Measurements from ENCODE around the gene TOR1AIP2.
"Not testable (repeated sequence)": the region's sequence is repeated elsewhere in the genome, so short reads cannot be mapped to it uniquely, and the experiment has no call there.

Gene TOR1AIP2

DNA sequence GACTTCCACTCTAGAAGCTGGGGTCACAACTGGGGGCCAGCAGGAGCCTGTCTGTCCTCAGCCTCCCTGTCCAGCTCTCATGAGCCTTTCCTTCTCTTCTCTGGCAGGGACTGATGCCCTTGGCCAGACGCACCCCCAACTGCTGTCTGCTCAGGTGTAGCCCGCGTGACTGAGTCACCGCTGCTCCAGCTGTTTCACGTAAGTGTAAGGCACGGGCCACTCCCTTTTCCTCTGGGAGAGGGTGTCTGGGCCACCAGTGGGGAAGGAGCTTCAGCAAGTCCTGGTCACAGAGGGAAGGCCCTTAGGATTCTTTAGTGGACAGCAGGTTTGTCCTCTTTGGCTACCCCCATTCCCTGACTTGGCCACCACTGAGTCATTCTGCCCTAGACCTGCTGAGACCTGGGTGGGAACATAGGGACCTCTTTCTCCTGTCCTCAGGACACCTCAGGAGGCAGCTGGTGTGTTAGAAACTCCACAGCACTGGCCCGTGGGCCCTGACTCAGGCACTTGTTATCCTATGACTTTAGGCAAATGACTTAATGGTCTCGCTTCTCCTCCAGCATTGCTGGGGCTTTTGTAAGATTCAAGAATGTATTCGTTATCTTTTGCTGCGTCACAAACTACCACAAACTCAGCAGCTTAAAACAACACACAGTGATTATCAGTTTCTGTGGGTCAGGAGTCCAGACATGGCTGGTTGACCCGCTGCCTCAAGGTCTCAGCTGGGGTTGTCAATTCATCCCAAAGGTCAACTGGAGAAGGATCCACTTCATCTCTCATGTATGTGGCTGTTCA lies 69.7 kb downstream of the TOR1AIP2 start:
- no peak for DNase-seq (ENCODE audit: low read depth in 2 of 2)

DNA sequence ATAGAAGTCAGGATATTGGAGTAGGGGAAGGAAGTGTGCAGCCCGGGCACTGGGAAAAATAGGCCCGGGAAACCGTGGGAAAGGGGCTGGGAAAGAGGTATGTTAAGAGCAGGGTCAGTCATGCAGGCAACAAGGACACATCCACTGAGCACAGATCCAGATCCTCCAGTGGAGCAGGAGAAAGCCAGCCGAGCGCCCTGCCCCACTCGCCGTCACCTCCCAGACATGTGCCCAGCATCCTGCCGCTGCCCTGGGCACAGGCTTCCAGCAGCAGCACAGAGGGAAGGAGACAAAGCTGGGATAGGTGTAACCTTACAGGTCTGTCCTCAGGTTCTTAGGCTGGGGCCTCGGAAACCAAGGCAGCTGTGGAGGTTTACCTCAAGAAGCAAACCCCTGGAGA lies 70.3 kb downstream of the TOR1AIP2 start:
- no peak for DNase-seq (ENCODE audit: low read depth in 2 of 2)

DNA sequence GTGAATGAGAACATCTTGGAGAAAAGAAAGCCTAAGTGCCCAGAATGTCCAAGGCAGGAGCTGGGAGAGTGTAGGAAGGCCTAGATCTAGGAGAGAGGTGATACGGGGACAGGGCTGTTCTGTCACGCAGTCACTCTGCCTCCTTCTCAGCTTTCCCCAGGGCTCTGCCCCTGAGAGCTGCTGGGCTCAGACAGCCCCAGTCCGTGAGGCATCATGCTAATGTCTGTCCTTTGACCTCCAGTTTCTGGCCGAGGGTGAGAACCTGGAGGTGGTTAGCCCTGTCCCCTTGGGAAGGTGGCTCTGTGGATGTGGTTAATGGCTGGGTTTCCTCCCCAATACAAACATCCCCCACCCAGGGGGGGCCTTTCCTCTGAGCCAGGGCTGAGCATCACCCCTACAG lies 71.3 kb downstream of the TOR1AIP2 start:
- DNase-seq (ENCODE audit: low read depth in 2 of 2): no peak

DNA sequence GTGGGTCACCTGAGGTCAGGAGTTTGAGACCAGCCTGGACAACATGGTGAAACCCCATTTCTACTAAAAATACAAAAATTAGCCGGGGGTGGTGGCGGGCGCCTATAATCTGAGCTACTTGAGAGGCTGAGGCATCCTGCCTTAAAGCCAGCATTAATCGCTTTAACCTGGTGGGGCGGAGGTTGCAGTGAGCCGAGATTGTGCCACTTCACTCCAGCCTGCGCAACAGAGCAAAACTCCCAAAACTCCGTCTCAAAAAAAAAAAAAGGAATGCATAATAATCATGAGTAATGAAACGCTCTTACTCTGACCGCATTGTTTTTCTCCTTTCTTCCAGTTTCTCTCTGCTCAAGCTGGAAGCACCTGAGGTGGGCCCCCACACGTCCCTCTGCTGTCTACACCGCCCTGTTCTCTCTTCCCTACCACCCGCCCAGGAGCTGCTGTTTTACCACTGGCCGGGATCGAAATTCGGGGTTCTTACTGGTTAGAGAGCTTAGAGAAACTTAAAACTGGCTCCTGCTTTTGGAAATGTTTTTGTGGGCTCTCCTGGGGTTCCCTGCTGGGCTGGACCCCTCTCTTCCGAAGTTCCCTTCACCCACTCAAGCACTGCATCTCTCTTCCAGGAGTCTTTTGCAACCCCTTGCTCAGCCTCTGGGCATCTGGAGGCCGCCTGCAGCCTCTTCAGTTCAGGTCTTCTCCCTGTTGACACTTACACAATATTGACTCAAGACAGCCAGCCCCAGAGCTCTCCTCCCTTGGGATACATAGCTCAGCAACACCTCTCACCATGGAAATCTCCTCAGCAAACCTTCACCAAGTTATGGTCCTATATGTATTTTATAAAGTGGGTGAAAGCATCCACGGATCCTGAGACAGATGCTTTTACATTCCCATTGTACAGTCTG lies 72.1 kb downstream of the TOR1AIP2 start:
- no peak for DNase-seq (ENCODE audit: low read depth in 2 of 2)

DNA sequence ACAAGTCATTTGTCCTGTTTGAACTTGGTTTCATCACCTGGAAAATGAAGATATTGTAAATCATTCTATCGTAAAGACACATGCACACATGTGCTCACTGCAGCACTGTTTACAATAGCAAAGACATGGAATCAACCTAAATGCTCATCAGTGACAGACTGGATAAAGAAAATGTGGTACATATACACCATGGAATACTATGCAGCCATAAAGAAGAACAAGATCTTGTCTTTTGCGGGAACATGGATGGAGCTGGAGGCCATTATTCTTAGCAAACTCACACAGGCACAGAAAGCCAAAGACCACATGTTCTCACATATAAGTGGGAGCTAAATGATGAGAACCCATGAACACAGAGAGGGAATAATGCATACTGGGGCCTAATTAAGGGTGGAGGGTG lies 73.2 kb downstream of the TOR1AIP2 start:
- not testable (repeated sequence) for DNase-seq (ENCODE audit: low read depth in 2 of 2)

DNA sequence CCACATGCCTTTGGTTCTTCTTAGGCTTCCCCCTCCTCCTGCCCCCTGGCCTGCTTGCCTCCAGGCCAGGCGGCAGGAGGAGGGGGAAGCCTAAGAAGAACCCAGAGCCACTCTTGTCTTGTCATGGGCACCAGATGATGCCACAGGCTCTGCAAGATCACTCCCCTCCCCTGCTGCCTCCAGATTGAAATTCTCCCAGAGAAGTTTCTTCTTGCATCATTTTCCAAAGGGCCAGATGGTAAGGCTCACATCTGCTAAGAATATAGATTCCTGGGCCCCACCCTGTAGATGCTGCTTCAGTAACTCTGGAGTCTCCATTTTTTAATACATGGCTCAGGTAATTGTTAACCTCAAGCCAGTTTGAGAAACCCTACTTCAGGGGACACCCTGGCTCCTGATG lies 73.7 kb downstream of the TOR1AIP2 start:
- DNase-seq (ENCODE audit: low read depth in 2 of 2): no peak

DNA sequence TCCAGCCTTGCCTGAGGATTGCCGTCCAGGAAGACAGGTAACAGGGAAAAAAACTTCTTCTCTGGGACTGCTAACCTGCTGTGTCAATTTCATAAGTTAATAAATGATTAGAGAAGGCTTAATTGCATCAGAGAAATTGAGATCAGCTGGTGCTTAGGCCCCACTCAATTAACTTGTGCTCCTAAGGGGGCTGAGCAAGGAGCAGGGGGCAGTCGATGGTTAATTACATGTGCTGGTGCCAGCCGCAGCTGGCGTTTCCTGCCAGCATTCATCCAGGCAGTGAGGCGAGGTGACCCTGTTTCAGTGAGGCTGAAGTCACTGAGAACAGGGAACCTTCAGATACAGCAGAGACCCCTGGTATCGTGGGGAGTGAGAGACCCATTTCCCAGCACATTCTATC lies 74.5 kb downstream of the TOR1AIP2 start:
- no peak for DNase-seq (ENCODE audit: low read depth in 2 of 2)

DNA sequence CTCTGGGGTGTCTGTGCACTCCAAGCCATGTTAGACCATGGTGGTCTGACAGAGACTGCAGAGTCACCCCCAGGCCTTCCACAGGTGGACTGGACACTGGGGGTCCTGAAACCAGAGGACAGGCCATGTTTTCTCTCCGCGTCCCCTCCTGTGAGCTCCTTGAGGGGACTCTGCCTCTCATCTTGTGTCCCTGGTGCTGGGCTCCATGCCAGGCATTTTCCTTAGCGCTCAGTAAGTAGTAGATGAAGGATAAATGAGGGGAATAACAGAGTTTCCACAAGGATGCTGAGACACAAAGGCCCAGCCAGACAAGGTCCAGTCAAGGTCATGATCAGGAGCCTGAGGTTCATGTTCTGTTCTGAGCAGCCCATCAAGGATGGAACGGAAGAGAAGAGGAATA lies 77.1 kb downstream of the TOR1AIP2 start:
- DNase-seq (ENCODE audit: low read depth in 2 of 2): no peak

DNA sequence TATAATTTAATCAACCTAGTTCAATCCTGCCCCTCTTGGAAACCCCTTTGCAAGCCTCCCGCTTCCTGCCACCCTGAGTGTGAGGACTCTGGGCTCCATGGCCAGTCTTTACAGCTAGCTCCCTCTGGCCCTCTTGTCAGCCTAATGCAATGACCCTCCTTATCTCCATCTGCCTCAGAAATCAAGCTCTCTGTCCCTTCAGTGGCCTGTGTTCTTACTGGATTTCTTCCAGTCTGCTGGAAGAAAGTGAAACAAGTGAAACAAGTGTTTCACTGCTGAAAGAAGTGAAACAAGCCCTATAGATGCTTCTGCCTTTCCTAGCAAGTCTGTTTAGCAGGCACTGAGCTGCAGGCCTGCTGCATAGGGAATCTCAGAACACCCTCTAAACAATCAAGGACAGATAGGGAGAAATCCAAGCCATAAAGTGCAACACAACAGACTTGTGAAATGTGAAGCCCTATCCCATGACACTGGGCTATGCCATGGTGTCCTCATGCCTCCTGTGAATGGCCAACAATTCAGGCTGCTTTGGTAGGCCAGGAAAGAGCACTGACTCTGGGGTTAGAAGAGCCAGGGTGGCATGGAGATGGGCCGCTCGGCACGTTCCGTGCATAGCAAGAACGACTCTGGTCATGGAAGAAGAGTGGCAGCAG lies 78.6 kb downstream of the TOR1AIP2 start:
- DNase-seq (ENCODE audit: low read depth in 2 of 2): no peak

DNA sequence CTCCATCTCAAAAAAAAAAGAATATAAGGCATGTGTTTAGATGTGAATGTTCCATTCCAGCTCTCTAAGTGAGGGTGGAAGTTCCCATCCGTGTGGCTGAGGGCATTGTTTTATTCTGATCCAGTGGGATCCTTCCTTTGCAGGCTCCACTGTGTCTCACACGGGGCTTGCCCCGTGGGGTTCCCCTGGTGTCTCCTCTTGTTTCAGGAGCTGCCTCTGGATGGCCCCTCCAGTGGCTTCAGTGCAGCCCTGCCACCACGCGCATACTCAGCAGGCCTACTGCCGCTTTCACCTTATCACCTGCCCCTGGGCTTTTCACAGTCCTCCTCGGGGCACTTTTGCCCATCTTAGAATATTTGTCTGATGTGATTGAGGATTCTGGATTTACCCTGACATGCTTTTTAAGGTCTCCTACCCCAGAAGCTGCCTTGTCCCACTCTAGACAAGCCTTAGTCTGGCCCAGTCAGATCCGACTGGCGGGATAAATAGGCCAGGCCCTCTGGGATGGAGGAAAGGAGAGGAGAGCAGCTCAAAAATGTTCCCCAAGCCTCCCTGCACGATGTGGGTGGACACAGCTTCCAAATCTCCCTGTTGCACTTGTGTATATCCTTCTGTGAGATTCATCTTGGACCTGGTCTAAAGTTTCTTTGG lies 79.3 kb downstream of the TOR1AIP2 start:
- DNase-seq (ENCODE audit: low read depth in 2 of 2): no peak

DNA sequence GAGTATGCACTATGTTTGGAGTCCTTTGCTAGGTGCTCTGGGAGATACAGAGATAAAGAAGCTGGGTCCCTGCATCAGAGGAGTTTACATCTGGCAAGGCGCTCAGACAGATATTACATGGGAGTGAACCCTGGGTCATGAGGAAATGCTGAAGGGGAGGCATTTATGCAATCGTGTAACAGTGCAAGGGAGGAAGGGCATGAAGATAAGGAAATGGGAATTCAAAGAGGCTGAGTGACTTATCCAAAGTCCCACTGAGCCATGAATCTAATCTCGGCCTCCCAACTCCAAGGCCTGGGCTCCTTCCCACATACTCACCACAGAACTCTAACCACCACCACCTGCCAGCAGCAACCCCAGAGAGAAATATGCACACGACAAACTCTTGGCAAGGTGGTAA lies 82.9 kb downstream of the TOR1AIP2 start:
- no peak for DNase-seq (ENCODE audit: low read depth in 2 of 2)

DNA sequence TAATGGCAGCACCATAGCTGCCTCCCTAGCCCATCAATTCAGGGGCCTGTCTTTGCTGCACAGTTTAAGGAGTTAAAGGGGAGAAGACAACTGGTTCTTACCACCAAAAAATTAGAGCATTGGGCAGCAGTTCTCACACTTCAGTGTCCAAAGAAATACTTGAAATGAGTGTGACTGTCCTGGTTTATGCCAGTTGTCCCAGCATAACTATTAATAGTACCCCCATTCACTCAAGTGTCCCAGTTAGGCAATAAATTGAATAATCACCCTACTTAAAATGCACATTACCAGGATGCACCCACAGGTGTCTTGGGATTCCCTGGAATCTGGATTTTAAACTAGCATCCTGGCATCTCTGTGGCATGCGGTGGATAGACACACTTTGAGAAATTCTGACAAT lies 83.5 kb downstream of the TOR1AIP2 start:
- DNase-seq (ENCODE audit: low read depth in 2 of 2): no peak

DNA sequence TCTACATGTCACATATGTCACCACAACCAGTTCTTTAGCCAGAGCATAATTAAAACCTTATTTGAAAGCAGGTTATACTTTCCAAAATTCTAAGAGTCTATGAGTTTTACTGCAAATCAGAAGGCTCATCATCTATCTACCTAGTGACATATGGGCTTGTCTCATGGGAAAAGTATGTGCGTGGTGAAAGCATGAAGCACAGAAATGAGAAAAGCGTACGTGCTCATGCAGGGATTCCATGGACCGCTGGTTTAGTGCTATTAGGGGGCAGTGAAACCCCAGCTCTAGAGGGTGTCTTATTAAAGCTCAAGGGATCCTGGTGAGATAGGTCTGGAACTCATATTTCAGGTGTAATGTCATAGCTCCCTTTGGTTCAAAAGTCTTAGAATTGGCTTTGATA lies 84.3 kb downstream of the TOR1AIP2 start:
- no peak for DNase-seq (ENCODE audit: low read depth in 2 of 2)
